Transverse colon (tissue), 4 donors: ENCODE results near the gene UGT1A5.

Experiments used
- CTCF ChIP-seq, 5 experiments: fragments of 200-600 bp in 3 of 5; fragments of 450-650 bp in 2 of 5; sonication (generic) in 3 of 5; IDR thresholded peaks; 1 replicate in 2 of 5; 2 replicates in 3 of 5; pipeline ENCODE4 v1.5.1; 2016 to 2017; ENCODE audit warnings: antibody characterized with exemption in 5 of 5, inconsistent platforms in 3 of 5, mild to moderate bottlenecking in 2 of 5, moderate library complexity in 1 of 5
- EP300 ChIP-seq: sonication (generic); formaldehyde crosslinking; IDR thresholded peaks from one replicate; pipeline ENCODE4 v1.6.1; 2017; ENCODE audit warnings: antibody characterized with exemption, low read depth
- POLR2A ChIP-seq: fragments of 450-650 bp; IDR thresholded peaks from one replicate; pipeline ENCODE4 v1.6.1; 2016; ENCODE audit warnings: antibody characterized with exemption, mild to moderate bottlenecking, moderate library complexity
- POLR2AphosphoS5 ChIP-seq, 3 donors: sonication (generic); formaldehyde crosslinking; IDR thresholded peaks; one replicate each; pipeline ENCODE4 v1.6.1; 2016; ENCODE audit warnings: antibody characterized with exemption in 3 of 3

- TF ChIP-seq CTCF (IDR thresholded peaks at IDR 0.05), result no peak
- no peak for TF ChIP-seq EP300
- TF ChIP-seq POLR2A, result no peak
- TF ChIP-seq POLR2AphosphoS5 (IDR thresholded peaks at IDR 0.05), result no peak
These were observed 59.9 kb downstream of the UGT1A5 start for GRCh38 chr2:233772583-233772982.
